ENCODE measurements around the gene HAGH.
A peak's percentile ranks its signal among the peaks of the same experiment; 100 is the strongest.
"Not testable (repeated sequence)": the region's sequence is repeated elsewhere in the genome, so short reads cannot be mapped to it uniquely, and the experiment has no call there.

HAGH gene

DNA sequence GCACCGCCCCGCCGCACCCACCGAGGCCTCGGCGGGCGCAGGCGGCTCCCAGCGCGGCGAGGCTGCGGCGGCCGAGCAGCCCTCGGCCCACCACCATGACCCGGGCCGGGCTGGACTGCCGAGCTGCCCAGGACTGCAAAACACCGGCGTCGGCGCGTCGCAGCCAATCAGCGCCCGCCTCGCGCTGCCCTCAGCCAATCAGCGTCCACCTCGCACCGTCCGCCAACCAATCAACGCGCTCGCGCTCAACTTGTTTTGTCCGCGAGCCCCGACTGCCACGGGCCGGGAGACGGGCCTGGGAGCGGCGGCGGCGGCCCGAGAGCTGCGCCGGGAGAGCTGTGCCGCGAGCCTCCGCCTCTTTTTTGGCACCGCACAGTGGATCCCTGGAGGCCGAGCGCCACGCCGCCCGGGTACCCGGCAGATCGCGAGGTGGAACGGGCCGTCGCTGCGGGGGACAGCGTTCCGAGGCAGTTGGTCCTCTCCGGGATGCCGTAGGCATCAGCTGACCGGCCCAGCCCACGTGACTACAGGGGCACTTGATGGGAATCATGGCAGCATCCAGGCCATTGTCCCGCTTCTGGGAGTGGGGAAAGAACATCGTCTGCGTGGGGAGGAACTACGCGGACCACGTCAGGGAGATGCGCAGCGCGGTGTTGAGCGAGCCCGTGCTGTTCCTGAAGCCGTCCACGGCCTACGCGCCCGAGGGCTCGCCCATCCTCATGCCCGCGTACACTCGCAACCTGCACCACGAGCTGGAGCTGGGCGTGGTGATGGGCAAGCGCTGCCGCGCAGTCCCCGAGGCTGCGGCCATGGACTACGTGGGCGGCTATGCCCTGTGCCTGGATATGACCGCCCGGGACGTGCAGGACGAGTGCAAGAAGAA, at the start of gene HAGH, which contains the start of gene FAHD1:
TSS of gene HAGH (minus strand) at position 135 of the 883 bp plus-strand sequence. CDS start at position 97, 38 bp downstream.
TSS of gene FAHD1 (plus strand) at position 516 of the 883 bp plus-strand sequence. CDS start at position 549, 33 bp downstream.
- peak; percentile 70 for DNase-seq

DNA sequence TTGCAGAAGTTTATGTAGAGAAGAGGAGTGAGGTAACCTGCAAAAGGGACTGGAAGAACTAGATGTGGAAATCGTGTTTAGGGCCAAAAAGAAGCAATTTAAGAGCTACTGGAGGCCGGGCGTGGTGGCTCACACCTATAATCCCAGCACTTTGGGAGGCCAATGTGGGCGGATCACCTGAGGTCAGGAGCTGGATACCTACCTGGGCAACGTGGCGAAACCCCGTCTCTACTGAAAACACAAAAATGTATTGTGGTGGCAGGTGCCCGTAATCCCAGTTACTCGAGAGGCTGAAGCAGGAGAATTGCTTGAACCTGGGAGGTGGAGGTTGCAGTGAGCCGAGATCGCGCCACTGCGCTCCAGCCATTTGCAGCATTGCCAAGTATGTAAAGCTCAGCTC, 49.4 kb upstream of the HAGH start:
- DNase-seq = not testable (repeated sequence)

DNA sequence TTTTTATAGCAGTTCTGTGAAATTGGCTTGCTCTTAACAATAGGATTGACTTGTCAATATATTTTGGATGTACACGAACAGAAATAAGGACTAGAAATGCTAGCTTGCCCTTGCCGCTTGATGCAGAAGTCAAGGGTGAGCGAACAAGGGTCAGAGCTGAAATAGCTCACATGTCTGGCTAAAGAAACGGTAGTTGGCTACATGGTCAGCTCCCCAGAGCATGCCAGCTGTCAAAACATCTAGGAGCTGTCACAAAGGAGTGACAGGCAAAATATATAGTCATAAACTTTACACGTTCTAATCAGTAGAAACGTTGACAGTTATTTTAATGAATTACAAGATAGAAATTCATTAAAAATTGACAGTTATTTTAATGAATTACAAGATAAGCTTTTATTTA, 48.2 kb upstream of the HAGH start:
- DNase-seq = no peak

DNA sequence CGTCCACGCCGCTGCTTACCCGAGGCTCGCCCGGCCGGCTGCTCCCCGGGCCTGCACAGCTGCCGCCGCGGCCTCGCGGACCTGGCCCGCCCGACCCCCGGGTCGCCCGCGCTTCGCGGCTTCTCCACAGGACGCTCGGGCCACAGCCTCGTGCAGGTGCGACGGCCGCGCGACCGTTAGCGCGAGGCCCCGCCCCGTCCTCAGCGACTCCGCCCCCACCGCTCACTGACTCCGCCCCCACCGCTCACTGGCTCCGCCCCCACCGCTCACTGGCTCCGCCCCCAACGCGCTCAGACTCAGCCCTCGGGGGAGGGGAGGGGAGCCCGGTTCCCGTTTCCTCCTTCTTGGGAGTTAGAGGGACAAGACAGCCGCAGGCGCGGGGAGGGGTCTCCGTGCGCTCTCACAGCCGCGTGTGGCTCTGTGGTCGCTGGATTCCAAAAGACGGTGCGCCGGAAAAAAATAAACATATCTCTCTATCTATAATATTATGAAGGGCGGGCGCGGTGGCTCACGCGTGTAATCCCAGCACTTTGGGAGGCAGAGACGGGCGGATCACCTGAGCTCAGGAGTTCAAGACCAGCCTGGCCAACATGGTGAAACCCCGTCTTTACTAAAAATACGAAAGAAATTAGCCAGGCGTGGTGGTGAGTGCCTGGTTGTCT, 45.5 kb upstream of the HAGH start, which contains the start of gene MEIOB:
TSS of gene MEIOB (minus strand) at position 191 of the 662 bp plus-strand sequence. CDS start 3,989 bp downstream, outside the sequence.
- no peak for DNase-seq

DNA sequence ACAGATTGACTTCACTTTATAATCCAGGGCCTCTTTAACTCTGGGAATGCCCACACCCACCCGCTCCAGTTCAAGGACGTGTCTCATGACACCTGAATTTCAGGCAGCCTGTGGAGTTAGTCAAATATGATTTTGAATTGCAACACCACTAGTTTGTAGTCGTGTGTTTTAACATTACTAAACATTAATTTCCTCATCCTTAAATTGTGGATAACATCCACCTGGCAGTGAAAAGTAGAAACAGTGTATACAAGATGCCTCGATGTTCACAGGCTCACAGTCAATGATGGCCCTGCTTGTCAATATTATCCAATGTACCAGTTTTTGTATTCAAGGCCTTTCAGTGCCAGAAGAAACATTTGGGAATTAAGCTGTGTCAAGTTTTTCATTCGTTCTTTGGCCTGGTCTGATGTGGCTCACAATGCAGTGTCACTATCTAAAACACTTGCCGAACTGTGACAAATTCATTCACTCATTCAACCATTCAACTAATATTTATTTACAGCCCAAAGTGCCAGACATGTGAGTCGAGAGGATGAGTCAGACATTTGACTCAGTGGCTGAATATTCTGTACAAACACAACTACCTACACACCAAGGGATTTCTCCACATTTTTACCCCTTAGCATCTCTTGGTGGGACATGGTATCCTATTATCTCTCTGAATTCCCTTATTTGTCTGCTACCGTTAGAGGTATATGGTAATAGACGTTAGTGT, 43.9 kb upstream of the HAGH start:
- DNase-seq = no peak

DNA sequence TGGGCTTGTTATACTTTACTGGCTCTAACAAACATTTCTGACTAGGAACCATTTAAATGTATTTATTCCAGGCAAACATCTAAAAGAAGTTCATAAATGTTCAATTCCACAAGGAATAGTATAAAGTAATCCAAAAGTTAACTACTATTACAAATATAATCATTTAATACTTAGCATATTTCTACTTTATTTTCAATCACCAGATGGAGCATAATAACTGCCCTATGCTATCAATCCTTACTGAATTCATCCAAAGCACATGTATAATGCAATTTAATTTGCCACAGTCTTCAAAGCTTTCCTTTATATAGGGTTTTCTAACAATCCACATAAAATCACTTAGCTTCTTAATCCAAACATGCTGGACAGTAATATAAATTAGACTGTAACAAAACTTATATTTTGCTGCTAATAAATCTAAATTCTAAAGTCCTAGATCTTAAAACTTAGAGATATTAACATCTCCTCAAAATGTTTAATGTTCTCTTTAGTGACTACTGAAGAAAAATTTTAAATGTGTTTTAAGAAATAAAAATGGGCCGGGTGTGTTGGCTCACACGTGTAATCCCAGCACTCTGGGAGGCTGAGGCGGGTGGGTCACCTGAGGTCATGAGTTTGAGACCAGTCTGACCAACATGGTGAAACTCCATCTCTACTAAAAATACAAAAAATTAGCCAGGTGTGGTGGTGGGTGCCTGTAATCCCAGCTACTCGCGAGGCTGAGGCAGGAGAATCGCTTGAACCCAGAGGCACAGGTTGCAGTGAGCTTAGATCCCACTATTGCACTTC, 39.5 kb upstream of the HAGH start:
- DNase-seq = no peak

DNA sequence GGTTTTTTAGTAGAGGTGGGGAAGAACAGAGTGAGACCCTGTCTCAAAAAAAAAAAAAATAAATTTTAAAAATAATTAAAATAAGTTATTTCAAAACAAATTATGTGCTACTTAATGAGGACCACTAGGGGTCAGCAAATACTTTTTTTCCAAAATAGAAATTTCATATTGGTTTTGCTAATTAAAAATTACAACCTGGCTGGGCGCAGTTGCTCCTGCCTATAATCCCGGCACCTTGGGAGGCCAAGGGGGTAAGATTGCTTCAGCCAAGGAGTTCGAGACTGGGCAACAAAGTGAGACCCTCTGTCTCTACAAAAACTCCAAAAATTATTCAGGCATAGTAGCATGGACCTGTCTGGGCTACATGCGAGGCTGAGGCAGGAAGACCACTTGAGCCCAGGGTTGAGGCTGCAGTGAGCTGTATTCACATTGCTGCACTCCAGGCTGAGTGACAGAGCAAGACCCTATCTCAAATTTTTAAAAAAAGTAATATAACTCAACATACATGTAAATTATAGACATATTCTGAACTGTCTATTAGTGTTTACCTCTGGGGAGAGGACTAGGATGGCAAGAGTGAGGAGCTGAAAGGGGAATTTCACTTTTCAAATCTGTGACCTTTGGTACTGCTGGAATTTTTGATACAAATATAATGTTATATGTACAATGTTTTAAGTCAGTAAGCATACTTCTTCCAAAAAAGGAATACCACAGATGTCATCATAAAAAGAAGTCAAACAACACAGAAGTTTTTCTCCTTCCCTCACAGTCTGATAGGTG, 37.2 kb upstream of the HAGH start:
- no peak for DNase-seq

DNA sequence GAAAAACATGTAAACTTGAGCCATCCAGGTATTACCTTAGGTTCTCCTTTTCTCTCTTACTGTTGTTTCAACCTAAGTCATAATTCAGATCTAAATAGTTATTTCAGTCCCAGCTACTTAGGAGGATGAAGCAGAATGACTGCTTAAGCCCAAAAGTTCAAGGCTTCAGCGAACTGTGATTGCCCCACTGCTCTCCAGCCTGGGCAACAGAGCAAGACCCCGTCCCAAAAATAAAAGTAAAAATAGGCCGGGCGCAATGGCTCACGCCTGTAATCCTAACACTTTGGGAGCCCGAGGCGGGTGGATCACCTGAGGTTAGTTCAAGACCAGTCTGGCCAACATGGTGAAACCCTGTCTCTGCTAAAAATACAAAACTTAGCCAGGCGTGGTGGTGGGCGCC, 35.8 kb upstream of the HAGH start:
- DNase-seq = no peak

DNA sequence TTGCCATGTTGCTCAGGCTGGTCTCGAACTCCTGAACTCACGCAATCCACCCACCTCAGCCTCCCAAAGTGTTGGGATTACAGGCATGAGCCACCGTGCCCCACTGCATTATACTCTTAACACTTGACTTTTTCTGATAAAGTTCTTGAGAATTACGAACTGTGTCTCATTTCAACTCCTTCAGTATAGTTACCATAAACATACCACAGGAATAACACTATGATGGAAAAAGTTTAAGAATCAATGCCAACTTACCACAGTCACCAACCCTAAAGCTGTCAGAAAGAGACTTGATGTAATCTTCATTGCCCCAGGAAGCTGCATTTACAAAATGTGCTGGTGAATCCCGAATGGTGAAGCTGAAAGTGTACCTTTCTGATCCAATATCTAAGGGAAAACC, 35.1 kb upstream of the HAGH start:
- DNase-seq = no peak

DNA sequence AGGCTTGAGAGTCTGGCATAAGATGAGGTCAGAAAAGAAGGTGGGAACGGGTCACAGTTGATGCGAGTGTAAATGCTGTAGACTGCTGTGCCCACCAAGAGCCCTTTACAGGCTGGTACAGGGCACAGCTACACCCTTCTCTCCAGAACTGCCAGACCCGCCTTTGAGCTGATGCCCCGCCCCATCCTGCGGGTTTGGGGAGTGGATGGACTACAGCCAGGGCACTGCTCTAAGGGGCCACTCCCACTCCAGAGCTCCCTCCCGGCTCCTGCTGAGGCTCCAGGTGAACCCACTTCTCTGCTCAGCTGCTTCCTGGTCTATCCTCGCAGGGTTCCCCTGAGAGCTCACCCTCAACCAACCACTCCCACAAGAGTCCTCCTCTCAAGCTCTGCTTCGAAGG, 33.0 kb upstream of the HAGH start:
- peak; percentile 64 for DNase-seq

DNA sequence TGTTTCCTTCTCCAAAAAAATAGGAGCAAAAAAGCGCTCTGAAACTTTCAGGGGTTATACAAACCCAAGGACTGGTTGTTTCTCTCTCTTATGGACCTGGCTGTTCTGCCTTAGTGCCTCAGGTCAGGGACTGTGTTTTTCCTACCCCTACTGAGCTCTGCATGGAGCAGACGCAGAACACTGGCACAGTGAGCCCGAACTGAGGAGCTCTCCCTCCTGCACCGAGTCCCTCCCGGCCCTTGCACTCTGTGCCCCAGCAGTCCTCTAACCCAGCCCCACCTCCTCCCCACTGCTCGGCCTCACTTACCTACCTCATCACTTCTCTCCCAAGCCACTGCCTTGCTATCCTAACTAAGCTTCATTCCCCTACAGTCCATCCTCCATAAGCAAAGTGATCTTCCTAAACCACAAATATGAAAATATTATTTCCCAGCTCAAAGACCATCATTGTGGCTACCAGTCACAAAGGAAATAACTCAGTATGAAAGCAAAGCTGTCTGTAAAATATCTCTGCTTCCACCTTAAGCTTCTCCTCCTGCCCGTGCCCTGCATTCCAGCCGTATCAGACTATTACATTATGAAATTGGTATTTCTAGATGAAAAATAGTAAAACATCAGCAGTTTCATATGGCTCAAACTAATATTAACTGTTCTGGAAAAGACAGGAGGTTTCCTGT, 31.7 kb upstream of the HAGH start:
- DNase-seq = no peak

DNA sequence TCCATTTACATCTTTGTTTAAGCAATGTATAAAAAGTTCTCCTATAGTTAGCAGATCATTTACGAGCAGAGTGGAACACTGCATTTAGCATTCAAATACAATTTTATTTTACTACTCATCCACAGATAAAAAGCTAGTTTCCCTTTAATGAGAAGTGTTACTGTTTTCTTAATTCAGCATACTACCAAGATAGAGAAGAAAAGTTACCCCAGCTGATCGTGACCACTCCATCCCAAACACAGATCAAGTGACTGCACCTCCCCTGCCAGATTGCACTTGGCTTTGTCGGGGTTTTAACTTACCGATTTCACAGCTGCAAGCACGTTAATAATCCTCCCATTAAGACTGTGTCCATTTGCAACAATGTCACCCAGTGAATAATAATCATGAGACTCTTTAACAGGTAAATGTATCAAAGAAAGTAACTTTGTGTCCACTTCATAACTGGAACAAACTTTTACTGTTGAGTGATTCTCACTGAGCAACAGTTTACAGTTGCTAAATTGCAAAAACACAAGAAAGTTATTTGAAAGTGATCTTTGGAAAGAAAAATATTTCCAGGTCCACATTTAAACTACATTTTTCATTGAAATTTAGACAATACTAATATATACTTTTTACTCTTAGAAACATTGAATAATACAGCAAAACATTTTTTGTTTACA, 30.9 kb upstream of the HAGH start:
- no peak for DNase-seq

DNA sequence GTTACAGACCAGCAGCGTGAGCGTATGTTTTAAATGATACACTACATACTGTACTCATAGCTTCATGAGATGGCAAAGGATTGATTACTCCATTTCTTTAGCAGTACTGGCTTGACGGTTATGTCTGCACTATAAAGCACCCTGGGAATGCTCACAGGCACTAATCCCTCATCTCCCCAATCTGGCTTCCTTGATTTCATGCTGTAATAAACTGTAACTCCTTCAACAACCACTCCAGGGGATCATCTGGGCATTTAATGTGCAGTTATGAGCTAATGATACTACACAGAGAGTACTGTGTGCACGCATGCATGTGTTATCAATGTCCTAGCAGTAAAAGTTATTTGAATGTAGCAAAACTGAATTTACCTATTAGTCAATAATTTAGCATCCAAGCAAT, 25.2 kb upstream of the HAGH start:
- DNase-seq = no peak

DNA sequence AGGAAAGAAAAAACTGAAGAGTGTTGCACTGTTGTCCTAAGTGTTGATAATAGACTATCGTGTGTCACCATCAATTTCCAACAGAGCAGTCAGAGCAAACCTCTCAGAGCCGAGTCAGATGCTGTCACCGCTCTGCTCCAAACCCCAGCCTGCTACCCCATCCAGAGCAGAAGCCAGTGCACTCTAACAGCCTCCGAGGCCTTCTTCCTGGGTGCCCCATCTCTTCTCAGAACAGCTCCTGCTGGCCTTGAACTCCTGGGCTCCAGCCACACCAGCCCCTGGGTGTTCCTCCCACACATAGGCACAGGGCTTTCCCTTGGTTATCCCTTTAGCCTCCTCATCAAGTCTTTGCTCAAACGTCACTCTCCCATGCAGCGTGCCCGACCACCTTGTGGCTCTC, 24.4 kb upstream of the HAGH start:
- no peak for DNase-seq

DNA sequence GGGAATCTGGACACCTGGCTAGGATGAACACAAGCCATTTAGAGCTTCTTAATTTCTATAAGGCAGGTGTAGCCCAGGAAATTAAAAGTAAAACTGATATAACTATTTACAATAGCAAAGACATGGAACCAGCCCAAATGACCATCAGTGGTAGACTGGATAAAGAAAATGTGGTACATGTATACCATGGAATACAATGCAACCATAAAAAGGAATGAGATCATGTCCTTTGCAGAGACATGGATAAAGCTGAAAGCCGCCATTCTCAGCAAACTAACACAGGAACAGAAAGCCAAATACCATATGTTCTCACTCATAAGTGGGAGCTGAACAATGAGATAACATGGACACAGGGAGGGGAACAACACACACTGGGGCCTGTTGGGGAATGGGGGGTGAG, 19.8 kb upstream of the HAGH start:
- DNase-seq = no peak

DNA sequence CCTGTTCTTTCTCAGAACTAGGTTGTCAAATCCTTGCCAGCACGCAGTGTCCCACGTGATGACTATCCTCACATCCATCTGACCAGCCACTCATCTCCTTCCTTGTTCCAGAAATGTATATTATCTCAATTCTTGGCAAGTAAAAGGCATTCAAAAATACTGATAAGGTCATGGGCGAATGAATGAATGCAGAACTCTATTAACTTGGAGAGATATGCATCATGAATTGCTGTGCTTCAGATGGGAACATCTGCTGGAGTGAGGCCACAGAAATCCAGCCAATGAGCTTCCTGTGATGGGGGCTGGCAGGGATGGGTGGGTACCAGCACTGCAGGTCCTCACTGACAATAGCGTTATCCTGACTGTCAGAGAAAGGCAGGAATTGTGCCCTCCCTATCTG, 19.4 kb upstream of the HAGH start:
- DNase-seq = no peak

DNA sequence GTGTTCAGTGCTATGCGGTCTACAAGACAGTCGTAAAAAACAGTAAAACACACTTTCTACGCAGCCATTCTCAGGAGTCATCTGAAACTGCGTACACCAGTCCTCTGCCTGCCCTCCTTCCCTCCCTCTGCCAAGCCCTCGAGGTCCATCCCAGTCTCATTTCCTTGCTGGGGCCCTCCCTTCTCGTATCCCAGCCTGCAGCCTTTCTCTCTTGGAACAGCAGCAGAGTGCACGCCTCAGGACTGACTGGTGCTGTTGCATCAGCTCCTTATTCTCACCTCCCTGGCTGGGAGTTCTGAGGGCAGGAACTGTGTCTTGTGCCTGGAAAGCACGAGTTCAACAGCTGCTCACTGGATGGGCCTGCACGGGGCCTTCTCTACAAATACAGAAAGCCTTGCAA, 12.9 kb upstream of the HAGH start:
- DNase-seq = no peak

DNA sequence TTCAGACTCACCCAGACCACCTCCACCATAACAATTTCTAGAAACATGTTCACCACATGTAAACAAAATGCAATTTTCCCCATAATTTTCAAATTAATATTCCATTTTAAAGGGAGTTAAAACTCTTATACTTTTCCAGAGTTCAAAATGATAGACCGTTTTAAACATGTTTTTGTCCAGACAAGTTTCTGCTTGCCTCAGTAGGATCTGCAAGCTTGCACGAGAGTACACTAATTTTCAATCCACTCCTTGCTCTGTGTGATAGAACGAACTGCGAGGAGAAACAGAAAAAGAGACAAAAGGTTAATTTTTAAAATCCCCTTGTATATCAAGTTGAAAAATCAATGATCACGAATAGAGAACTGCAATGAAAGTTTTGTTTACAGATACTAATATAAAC, 7.5 kb upstream of the HAGH start:
- DNase-seq = no peak

DNA sequence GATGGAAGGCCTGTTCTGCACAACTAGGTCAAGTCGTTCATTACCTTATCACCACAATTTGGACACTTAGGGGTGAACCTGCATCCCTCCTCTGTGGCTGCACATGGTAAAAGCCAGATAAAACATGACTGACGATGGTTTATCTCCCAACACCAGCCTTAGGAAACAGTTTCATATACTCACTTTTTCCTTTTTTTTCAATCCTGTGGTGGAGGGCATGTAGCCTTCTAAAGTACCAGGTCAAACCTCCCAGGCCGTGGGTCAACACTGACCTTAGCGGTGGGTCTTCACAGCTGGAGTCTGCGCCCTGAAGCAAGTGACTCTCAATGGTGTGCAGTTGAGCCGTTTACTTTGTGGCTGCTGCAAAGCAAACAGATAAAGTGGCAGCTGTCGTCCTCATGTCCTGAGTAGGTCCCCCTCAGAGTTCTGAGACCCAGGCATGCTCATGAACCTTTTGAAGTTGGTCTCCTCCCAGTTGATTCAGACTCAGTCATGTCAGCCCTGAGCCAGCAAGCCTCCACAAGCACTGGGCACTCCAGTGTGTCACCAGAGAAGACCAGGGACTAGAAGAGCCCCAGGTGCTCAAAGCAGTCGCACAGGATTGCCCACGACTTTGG, 6.3 kb upstream of the HAGH start:
- peak; percentile 43 for DNase-seq

Measured in DMS79 (cell line).